Inferior parietal cortex (tissue), 1 donor: ENCODE measurements around the gene EDNRB.
"Not testable (repeated sequence)": the region's sequence is repeated elsewhere in the genome, so short reads cannot be mapped to it uniquely, and the experiment has no call there.

ENCODE experiments used
- DNase-seq: peaks from one replicate; pipeline ENCODE4 v3.0.0-alpha.2; 2016; ENCODE audit errors: extremely low spot score

The EDNRB gene

DNA sequence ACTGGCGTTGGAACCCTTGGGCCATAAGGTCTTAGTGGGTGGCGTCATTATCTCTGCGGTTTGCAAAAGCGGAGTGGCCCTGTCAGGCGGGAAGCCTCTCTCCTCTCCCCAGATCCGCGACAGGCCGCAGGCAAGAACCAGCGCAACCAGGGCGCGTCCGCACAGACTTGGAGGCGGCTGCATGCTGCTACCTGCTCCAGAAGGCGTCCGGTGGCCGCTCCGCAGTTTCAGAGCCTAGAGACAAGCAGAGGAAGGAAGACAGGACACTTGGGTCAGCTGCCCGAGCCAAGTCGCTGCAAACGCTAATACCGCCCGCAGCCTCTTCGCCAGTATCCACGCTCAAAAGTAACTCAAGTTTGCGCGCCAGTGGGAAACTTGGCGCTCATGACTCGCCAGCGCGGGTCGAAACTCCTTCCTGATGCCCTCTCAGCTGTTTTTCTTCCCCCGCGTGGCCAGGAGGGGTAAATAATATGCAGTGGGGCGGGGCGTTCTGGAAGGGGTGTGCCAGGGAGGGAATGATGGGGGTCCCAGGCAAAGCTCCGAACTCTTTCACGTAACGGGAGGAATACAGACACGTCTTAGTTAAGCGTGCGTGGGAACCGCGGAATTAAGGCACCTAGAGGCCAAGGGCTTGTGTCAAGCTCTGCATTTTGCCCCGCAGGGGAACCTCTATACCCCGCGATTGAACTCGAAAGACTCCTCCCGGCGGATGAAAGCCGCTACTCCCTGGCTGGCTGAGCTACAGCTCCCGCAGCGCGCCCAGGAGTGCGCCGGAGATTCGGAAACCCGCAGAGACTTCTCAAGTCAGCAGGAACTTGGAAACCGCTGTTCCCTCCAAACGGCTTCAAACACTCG is at the start of gene EDNRB:
TSS of gene EDNRB (minus strand) at position 441 of the 855 bp plus-strand sequence. CDS start at position 183, 258 bp downstream.
- DNase-seq = no peak

DNA sequence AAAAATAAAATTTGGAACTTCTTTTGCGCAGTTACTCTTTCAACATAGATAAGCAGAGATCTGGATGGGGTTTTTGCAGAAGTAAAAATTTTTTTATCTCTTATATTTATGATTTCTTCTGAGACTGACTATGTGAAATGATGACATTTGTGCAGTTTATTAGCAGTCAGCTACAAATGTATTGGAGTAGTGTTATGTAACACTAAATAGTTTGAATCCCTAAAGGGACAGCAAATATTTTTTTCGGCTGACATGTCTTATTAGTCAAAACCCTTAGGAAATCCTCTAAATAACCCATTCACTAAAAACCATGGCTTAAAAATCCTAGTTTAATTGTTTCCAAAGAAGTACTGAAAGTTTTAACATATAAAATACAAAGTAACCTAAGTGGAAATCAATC is 48.0 kb upstream of the EDNRB start:
- no peak for DNase-seq

DNA sequence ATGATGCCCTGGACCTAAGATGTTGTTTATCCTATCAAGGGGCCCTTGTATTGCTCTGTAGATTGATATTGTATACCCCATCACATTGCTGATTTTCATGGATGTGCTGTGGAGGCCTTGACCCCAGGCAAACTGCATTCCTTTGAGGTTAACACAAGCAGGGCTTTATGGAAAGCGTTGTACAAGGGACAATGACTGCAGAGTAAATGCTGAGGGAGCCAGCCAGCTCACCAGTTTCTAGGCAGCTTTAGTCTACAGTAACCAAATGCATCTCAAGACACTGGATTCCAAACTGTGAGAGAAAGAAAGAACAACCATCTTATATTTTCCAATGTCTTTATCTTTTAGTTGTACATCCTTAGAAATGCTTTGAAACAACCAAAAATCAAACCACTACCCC is 34.1 kb upstream of the EDNRB start:
- DNase-seq = no peak

DNA sequence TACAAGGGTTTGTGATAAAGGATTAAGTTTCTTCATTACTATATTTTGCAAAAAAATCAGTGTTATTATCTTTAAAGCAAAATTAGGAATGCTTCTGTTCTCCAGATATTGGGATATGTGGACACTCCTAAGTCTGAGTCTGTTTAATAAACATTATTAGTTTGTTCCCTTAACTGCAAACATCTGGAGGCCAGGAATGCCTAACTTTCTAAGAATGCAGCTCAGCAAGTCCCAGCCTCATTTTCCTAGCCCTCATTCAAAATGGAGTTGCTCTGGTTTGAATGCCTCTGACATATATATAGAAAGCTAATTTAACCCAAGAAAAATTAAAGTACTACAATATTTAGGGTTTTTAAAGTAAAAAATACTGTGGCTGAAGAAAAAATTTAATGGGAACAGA is 33.6 kb upstream of the EDNRB start:
- DNase-seq = no peak

DNA sequence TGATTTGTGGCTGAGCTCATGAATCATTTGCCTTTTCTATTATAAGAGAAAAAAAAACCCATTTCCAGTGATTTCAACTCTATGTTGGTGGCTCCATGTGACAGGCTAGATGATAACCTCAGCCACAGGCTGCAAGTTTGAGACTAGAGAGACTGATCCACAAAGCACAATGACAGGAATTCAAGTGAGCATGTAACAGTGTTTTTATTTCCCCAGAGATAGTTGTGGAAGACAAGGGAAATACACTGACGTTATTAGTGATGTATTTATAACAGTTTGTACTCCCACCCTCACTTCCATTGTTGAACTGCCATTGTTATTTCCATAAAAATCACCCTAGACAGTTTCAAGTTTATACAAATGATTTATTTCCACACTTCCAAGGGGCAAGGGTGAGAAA is 27.9 kb upstream of the EDNRB start:
- no peak for DNase-seq

DNA sequence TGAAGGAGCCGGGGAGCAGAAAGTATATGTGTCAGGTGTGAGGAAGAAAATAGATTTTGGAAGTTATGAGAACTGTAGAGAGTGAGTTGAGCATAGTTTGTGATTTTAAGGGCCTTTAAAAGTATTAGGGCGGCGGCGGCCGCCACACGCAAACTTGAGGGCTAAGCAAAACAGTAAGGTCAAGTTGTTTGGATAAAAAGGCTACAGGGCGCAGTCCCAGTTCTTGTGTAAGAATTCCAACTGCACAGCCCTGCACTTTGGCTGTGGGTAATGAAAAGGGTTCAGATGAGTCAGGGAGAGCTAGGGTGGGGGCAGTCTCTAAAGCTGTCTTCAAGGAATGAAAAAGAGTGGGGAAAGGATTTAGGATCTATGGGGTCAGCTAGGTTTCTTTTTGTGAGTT is 16.4 kb upstream of the EDNRB start:
- DNase-seq = not testable (repeated sequence)

DNA sequence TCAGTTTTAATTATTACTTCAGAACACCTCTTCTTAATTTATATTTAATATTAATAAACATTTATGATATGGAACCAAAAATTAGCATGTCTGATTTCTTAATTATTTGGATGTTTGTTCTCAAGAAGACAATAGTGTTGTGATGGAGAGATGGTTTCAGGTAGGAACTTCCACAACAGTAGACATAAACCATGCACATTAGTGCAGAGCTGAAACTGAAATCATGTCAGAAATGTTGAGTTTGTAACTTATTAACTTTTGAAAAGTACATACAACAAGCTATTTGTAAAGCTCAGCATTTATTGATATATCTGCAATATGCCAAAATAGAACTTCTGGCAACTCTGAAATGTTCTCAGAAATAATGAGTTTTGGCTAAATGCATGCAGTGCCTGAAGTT is 11.8 kb upstream of the EDNRB start:
- DNase-seq = no peak

DNA sequence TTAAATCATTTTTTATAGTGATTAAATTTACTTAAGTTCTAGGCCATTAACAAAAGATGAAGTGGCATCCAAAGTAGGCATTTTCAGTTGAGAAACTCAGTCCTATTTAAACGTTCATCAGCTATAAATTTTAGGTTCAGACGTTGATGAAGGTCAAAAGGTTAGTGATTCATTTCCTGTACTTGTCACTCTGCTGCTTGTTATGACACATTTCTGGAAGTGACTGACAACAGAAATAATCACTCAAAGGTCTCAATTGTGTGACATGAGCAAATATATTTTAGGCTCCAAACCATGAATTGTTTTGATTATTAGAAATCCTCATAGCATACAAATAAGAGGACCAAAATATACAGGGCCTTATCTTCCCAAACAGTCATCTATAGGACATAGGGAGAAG is 10.3 kb upstream of the EDNRB start:
- DNase-seq = no peak

DNA sequence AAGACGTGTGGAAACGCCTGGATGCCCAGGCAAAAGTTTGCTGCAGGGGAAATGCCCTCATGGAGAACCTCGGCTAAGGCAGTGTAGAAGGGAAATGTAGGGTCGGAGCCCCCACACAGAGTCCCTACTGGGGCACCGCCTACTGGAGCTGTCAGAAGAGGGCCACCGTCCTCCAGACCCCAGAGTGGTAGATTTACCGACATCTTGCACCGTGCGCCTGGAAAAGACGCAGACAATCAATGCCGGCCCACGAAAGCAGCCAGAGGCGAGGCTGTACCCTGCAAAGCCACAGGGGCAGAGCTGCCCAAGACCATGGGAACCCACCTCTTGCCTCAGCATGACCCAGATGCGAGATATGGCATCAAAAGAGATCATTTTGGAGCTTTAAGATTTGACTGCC is 7.0 kb upstream of the EDNRB start:
- DNase-seq = no peak

DNA sequence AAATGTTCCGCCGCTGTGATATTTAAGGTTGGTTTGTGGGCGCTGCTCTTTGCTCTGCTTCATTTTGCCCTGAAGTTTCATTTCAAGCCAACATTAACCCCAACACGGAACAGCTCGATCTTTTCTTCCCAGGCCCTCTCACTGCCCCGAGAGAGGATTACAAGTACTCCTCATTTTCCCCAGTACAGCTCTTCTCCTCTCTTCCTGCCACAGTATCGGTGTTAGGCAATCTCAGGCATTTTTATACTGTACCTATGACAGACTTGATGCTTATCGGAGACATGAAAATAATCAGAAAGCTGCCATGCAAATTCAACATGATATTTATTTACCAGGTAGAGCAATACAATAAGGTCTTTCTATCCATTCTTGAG is 1.3 kb upstream of the EDNRB start:
- no peak for DNase-seq

DNA sequence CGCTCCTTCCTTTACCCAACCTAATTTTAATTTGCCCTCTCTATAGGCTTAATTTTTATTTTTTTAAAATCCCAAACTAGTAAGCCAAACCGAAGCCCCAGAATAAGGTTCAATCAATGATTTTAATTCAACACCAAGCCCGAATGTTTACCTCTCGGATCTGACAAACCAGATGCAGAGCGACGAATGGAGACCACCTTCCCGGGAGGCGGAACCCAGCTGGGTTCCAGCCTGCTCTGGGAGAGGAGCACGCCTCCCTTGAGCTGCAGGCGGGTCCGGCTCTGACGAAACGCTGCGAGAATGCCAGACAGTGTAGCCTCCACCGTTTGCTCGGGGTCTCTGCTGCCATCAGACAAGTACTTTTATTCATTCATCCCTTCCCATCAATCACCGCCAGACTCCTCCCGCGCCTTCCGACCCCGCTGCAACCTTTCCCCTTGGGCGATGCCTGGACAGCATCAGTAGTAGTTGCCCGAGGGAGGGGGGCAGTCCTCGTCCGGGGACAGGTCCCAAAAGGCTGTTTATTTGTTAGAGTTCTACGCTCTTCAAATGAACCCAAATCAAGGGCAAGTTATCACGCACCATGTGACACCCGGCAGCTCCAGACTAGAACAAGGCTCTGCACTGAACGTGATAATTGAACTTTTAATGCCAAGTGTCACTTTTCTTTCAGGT is 752 bp upstream of the EDNRB start:
- DNase-seq = no peak

DNA sequence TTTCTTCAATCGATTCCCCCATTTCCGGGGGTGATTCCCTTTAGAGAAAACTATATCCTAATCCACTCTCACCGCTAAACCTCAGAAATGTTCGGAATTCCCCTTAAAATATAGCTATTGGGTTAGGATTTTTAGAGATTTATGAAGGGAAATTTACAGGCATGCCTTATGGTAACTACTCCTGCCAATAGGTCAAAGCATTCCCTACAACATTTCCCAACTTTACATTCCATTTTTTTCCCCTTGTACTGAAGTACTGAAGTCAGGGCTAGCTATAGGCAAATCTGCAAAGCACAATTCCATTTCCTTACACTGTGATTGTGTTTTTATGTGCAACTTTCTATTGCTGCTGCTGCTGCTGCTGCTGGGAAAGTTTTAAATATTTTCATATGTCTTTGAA is 2.1 kb downstream of the EDNRB start:
- DNase-seq = no peak

DNA sequence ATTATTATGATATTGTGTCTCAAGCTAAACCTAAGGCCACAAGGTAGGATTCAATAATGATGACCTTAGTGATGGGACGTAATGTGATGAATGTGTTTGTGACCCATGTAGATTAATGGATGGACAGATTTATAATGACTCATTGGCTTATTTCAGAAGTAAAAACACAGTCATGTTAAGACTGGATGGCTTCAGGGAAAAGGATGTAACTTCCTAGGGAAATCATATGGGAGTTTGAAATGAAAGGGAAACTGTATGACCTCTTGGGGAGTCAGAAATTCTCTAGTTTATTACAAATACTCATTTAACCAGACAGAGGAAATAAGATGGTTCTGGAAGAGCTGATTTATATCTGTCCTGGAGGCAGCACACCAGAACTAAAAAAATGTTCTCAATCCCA is 2.9 kb downstream of the EDNRB start:
- no peak for DNase-seq

DNA sequence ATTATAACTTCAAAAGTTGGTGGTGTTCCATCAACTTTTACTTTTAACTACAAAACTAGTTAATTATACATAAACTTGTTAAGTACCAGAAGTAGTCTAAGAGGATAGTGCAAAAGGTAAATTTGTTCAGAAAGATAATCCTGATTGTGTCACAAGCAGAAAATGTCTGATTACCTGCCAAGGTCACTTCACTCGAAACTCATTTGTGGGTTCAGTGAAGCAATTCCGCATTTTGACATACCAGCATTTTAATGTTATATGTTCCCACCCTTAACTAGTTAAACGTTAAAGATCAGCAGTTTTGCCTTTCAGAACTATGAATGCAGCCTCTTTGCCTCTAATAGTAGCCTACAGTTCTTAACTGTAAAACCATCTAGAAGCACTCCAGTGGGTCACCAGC is 5.6 kb downstream of the EDNRB start:
- DNase-seq = no peak

DNA sequence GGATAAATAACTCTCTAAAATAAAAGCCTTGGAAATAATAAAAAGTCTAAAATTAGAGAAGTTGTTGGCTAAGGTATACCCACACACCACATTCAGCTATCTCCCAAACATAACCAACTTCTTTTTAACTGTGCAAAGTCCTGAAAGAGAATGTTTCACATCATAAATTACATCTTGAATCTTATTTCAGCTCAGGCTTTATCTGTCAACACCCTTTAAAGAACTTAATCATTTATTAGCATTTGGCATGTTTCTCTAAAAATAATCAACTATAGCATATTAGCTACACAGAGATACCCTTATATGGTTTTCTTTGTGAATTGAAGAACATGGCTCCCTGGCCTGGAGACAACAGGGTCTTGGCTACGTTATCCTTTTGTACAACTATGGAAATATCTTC is 6.9 kb downstream of the EDNRB start:
- DNase-seq = no peak

DNA sequence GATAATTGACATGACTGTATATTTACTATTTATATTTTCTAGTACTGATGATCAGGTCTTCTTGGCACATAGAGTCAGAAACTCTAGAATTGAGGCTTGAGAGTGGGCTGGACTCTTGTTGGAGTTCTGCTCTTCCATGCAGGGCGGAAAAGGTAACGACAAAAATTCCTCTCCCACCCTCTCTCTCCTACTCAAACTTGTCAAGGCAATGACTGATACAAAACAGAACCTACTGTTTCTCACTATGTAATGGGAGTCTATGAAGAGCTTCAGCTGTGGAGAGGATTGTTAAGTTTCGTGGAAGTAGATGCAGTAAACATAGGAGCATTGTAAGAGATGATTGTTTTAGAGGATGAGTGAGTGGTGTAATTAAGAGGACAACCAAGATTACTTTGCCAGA is 8.8 kb downstream of the EDNRB start:
- no peak for DNase-seq

DNA sequence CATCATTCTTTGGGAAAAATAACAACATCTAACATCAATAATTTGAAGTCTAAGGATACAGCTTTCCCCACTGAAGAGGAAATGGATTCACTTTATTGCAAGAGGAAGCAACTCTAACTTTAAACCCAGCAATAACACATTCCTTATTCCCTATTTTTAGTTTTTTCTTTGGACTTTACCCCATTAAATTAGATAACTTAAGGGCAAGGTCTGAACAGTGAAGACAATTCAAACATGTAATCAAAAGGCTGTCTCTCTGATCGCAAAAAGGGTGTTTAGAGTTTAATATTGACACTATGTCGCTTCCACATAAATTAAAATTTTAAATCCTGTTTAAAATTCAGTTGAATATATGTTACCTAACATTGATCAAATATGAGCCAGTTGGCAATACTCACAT is 10.1 kb downstream of the EDNRB start:
- no peak for DNase-seq

DNA sequence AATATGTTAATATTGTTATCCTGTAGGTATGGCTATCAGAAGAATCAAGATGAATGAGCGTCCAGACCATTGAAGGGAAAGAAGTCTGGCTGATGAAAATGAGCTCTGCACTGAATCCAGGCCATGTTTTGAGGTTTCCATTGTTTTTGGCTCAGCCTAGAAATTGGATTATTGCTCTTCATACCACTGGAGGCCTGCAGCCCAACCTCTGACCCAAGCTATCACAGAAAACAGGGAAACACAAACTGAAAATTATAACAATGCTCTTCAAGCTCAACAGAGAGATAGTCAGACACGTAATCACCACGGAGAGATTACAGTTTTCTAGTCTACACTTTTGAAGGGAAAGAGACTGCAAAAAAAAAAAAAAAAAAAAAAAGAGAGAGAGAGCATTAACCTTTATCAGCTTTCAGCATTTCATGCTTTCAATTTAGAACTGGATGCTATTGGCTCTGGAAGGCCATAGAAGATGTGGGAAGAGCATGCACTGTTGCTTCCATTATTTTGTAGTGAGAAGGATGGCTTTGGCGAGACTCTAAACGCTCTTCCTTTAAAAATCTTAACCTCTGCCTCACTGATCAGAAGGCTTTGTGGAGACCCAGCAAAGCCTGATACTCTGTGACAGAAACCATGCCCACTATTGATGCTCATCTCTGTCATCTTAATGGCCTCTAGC is 10.8 kb downstream of the EDNRB start:
- no peak for DNase-seq

DNA sequence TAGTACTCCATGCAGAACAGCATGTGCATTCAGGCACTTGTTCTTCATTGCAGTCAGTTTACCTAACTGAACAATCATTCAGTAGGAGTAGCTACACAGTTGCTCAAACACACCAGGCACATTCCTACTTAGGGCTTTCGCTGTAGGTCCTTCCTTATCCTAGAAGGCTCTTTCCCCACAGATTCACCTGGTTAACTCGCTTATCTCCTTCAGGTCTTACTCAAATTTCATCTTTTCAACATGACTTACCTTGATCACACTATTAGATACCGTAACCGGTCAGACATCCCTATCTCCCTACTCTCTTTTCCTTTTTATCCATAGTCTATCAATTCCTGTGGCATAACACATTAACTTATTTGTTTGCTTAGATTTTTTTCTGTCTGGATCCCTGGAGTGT is 14.6 kb downstream of the EDNRB start:
- DNase-seq = no peak

DNA sequence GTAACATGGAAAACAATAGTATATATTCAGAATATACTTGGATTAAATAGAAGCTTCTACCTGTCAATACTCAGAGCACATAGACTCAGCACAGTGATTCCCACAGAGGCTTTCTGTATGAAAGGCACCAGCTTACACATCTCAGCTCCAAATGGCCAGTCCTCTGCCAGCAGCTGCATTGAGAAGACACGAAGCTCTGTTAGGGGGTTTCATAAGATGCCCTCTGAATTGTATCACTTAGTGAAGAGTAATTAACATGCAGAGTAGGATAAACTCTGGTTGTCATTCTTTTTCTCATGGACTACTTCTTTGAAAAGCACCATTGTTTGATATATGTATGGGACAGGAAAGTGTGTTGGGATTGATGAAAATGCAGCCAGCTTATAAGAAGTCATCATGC is 15.2 kb downstream of the EDNRB start:
- DNase-seq = no peak

DNA sequence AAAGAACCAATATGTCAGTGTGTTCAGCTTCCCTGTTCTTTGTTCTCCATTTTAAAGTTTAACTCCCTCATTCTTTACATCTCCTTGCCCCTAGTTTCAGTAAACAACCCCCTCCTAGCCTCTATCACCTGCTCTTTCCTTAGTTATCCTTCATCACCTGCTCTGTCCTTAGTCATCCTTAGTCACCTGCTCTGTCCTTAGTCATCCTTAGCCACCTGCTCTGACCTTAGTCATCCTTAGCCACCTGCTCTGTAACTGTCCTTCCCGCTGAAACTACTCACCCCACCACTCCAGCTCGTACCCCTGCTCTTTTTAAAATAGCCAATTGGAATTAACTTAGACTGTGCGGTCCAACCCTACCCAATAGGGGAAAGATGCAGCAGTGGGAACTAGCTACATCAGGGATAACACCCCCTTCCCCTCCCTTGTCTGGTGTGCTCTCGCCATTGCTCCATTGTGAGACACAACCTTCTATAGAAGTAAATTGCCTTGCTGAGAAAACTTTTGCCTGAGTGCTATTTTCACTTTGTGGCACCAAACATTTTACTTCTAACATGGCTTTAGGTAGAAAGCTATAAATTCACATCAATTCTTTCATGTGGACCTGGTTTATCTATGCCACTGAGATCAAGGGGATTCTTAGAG is 16.2 kb downstream of the EDNRB start:
- no peak for DNase-seq

DNA sequence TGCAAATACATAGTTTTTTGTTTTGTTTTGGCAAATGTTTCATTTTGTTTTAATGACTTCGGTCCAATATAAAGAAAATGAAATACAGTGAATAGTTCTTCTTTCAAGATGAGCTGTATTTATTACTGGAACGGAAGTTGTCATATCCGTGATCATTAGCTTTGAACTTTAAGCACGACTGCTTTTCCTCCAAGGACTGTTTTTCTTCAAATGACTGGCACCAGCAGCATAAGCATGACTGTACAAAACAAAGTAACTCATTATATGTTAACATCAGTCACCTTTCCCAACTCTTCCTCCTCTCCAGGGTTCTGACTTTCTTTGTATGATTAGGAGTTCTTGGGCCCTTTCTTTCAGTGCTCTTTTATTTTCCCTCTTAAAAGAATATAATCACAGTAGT is 20.5 kb downstream of the EDNRB start:
- DNase-seq = no peak
